Testis (tissue), 2 donors: Measurements from ENCODE around the gene NANS.

ENCODE experiments used
- CTCF ChIP-seq, 3 experiments: fragments of 450-650 bp in 2 of 3; fragments of 200-600 bp in 1 of 3; sonication (generic) in 1 of 3; IDR thresholded peaks; one replicate each; pipeline ENCODE4 v1.5.1; 2016 to 2019; ENCODE audit warnings: antibody characterized with exemption in 3 of 3, mild to moderate bottlenecking in 2 of 3, moderate library complexity in 1 of 3
- POLR2A ChIP-seq: fragments of 450-650 bp; IDR thresholded peaks from one replicate; pipeline ENCODE4 v1.6.1; 2017; ENCODE audit warnings: antibody characterized with exemption, mild to moderate bottlenecking, moderate library complexity

- TF ChIP-seq CTCF (IDR thresholded peaks at IDR 0.05) (no peak), POLR2A (no peak)
Measured at GRCh38 chr9:98127226-98127625, 70.7 kb downstream of the NANS start.
